IMR-90 (cell line): ENCODE data around the gene FOXO3. TPM values are rescaled to one million over a fixed set of nuclear protein-coding genes. Genes with fewer than 3 reads are reported as not detected.

ENCODE experiments used
- ATAC-seq: fragments of 200-7000 bp; cut with Tn5 transposase; 2 replicates; pipeline ENCODE4 v1.9.1; 2020; ENCODE audit warnings: low read depth, mild to moderate bottlenecking, moderate library complexity
- BruUV-seq: library from RNA; stranded (reverse); fragments of 400-500 nt; replicated peaks from 2 replicates; lab custom pipeline; 2021; lab: Mats Ljungman, UMichigan
- CTCF ChIA-PET: fragments of 300-600 bp; formaldehyde crosslinking; extraction: SDS; loops from one replicate; lab custom pipeline; 2021; ENCODE audit warnings: antibody characterized with exemption; lab: Yijun Ruan, JAX
- POLR2A ChIA-PET: fragments of 300-600 bp; sonication (Branson Sonifier 250); formaldehyde crosslinking; loops from one replicate; lab custom pipeline; 2022; ENCODE audit warnings: antibody characterized with exemption; ENCODE audit not compliant: unreplicated experiment; lab: Charles Lee
- DNase-seq: peaks from one replicate; pipeline ENCODE4 v3.0.0; 2013
- H2AFZ ChIP-seq: replicated peaks from 2 replicates; pipeline ENCODE3; 2013; ENCODE audit warnings: low read length, mild to moderate bottlenecking; ENCODE audit not compliant: poor library complexity
- H2AK5ac ChIP-seq: 2 replicates; pipeline ENCODE4 v1.6.1; 2013; ENCODE audit warnings: low read depth, low read length, inconsistent platforms
- H2AK9ac ChIP-seq: replicated peaks from 2 replicates; pipeline ENCODE3; 2013; ENCODE audit warnings: mild to moderate bottlenecking, low read depth, low read length, moderate library complexity; ENCODE audit not compliant: poor library complexity
- H2BK120ac ChIP-seq: 2 replicates; pipeline ENCODE4 v1.6.1; 2013; ENCODE audit warnings: low read depth, low read length, inconsistent platforms
- H2BK15ac ChIP-seq: 3 replicates; pipeline ENCODE4 v1.6.1; 2013; ENCODE audit warnings: low read depth, low read length, inconsistent platforms
- H2BK20ac ChIP-seq: 2 replicates; pipeline ENCODE4 v1.6.1; 2013; ENCODE audit warnings: low read depth, mild to moderate bottlenecking, inconsistent platforms, low read length, moderate library complexity
- H2BK5ac ChIP-seq: 2 replicates; pipeline ENCODE4 v1.6.1; 2013; ENCODE audit warnings: mild to moderate bottlenecking, low read depth, low read length, inconsistent platforms; ENCODE audit not compliant: poor library complexity, severe bottlenecking
- H3K14ac ChIP-seq: replicated peaks from 2 replicates; pipeline ENCODE4 v1.6.1; 2013; ENCODE audit warnings: low read depth, low read length, inconsistent platforms
- H3K18ac ChIP-seq: 2 replicates; pipeline ENCODE4 v1.6.1; 2013; ENCODE audit warnings: low read depth, low read length, control low read depth
- H3K23ac ChIP-seq: 2 replicates; pipeline ENCODE4 v1.6.1; 2013; ENCODE audit warnings: low read depth, low read length, inconsistent platforms
- H3K27ac ChIP-seq: 2 replicates; pipeline ENCODE4 v1.5.1; 2013; ENCODE audit warnings: mild to moderate bottlenecking, control low read depth, low read length; ENCODE audit not compliant: insufficient read depth
- H3K27me3 ChIP-seq: 2 replicates; pipeline ENCODE4 v1.6.1; 2013; ENCODE audit warnings: low read length; ENCODE audit not compliant: control insufficient read depth, insufficient read depth
- H3K36me3 ChIP-seq: 2 replicates; pipeline ENCODE4 v1.6.1; 2013; ENCODE audit warnings: low read length, mixed read lengths; ENCODE audit not compliant: control insufficient read depth, insufficient read depth
- H3K4ac ChIP-seq: 2 replicates; pipeline ENCODE4 v1.6.1; 2013; ENCODE audit warnings: low read depth, low read length, inconsistent platforms
- H3K4me1 ChIP-seq: 2 replicates; pipeline ENCODE4 v1.6.1; 2013; ENCODE audit warnings: low read length, mixed read lengths; ENCODE audit not compliant: control insufficient read depth, insufficient read depth
- H3K4me2 ChIP-seq: 2 replicates; pipeline ENCODE4 v1.6.1; 2013; ENCODE audit warnings: low read depth, mild to moderate bottlenecking, control low read depth, low read length, moderate library complexity
- H3K4me3 ChIP-seq: 2 replicates; pipeline ENCODE4 v1.5.1; 2013; ENCODE audit warnings: low read depth, mild to moderate bottlenecking, control low read depth, low read length, moderate library complexity; ENCODE audit not compliant: insufficient read depth
- H3K56ac ChIP-seq: 2 replicates; pipeline ENCODE4 v1.6.1; 2013; ENCODE audit warnings: low read length, inconsistent platforms; ENCODE audit not compliant: insufficient read depth; ENCODE audit errors: extremely low read depth
- H3K79me1 ChIP-seq, 2 experiments: 2 replicates each; pipeline ENCODE4 v1.6.1; 2013; ENCODE audit warnings: low read length in 2 of 2, inconsistent platforms in 1 of 2, low read depth in 1 of 2
- H3K9ac ChIP-seq: 2 replicates; pipeline ENCODE4 v1.6.1; 2013; ENCODE audit warnings: low read depth, low read length, control low read depth
- H3K9me1 ChIP-seq: 2 replicates; pipeline ENCODE4 v1.6.1; 2013; ENCODE audit warnings: low read length, inconsistent platforms; ENCODE audit not compliant: insufficient read depth
- H3K9me3 ChIP-seq: 2 replicates; pipeline ENCODE4 v1.6.1; 2013; ENCODE audit warnings: low read length; ENCODE audit not compliant: control insufficient read depth, insufficient read depth
- H4K20me1 ChIP-seq: 2 replicates; pipeline ENCODE4 v1.6.1; 2013; ENCODE audit warnings: low read length, inconsistent platforms; ENCODE audit not compliant: insufficient read depth
- H4K5ac ChIP-seq: 2 replicates; pipeline ENCODE4 v1.6.1; 2013; ENCODE audit warnings: mild to moderate bottlenecking, low read depth, low read length, control low read depth
- H4K8ac ChIP-seq, 2 experiments: 2 replicates each; pipeline ENCODE4 v1.6.1; 2013; ENCODE audit warnings: low read depth in 2 of 2, low read length in 2 of 2, control low read depth in 1 of 2, inconsistent platforms in 1 of 2
- H4K91ac ChIP-seq: 2 replicates; pipeline ENCODE4 v1.6.1; 2013; ENCODE audit warnings: low read depth, low read length, inconsistent platforms; ENCODE audit not compliant: insufficient read depth
- CEBPB ChIP-seq: IDR thresholded peaks from 2 replicates; pipeline ENCODE4 v1.6.1; 2012; ENCODE audit warnings: low read depth, low read length, improper control_type of control experiment
- CHD1 ChIP-seq: IDR thresholded peaks from 2 replicates; pipeline ENCODE4 v1.6.1; 2012; ENCODE audit warnings: low read depth, low read length, improper control_type of control experiment
- FOS ChIP-seq: fragments of 150-350 bp; IDR thresholded peaks from 2 replicates; pipeline ENCODE4 v1.6.1; 2016; ENCODE audit warnings: low read depth, low read length
- MAFK ChIP-seq: IDR thresholded peaks from 2 replicates; pipeline ENCODE4 v1.6.1; 2012; ENCODE audit warnings: low read depth, low read length, improper control_type of control experiment
- POLR2A ChIP-seq: IDR thresholded peaks from 2 replicates; pipeline ENCODE4 v1.6.1; 2012; ENCODE audit warnings: mild to moderate bottlenecking, low read depth, low read length
- SMC3 ChIP-seq: fragments of 150-350 bp; IDR thresholded peaks from 2 replicates; pipeline ENCODE4 v1.6.1; 2016; ENCODE audit warnings: low read depth, mild to moderate bottlenecking, antibody characterized with exemption, low read length, moderate library complexity
- USF2 ChIP-seq: fragments of 150-350 bp; IDR thresholded peaks from 2 replicates; pipeline ENCODE4 v1.6.1; 2017; ENCODE audit warnings: mild to moderate bottlenecking, antibody characterized with exemption, low read length, low read depth
- WGBS, 2 experiments: methylation state at CpG; one replicate each; pipeline versions ENCODE4 v1.1.5 to v1.1.7; 2013; ENCODE audit warnings: missing lambda C conversion rate in 2 of 2; ENCODE audit not compliant: insufficient read length in 1 of 2; ENCODE audit errors: extremely low coverage in 2 of 2; 5-methylcytosine and 5-hydroxymethylcytosine counted together
- dilution Hi-C: fragments of 300-500 bp; cut with HindIII; formaldehyde crosslinking; loops from one replicate; pipeline ENCODE4 v1.14.3; 2018; ENCODE audit warnings: low sequenced_read_pairs; ENCODE audit not compliant: unreplicated experiment
- in situ Hi-C: fragments of 300-500 bp; cut with MboI; formaldehyde crosslinking; loops from 3 replicates; pipeline ENCODE4 v1.14.3; 2019; ENCODE audit warnings: low sequenced_read_pairs, inconsistent platforms, mixed read lengths
- intact Hi-C: fragments of 100-400 bp; cut with micrococcal nuclease; formaldehyde crosslinking; loops from 2 replicates; pipeline ENCODE4 v1.10.0; 2022
- polyA plus RNA-seq, 3 experiments: library from polyadenylated mRNA; depleted of rRNA; stranded (reverse); fragments of >200 nt; gene quantifications; 2 replicates each; pipeline ENCODE4 v1.2.3, GENCODE V29; 2012; ENCODE audit warnings: low replicate concordance in 1 of 3
- total RNA-seq: library from RNA; depleted of rRNA; stranded (reverse); fragments of >200 nt; gene quantifications from 2 replicates; pipeline ENCODE4 v1.2.3, GENCODE V29; 2012

FOXO3 gene
- total and polyA plus RNA-seq, 2 of the 4 experiments (the other 2 are of a cell fraction): 17.5 to 38.7 TPM

DNA sequence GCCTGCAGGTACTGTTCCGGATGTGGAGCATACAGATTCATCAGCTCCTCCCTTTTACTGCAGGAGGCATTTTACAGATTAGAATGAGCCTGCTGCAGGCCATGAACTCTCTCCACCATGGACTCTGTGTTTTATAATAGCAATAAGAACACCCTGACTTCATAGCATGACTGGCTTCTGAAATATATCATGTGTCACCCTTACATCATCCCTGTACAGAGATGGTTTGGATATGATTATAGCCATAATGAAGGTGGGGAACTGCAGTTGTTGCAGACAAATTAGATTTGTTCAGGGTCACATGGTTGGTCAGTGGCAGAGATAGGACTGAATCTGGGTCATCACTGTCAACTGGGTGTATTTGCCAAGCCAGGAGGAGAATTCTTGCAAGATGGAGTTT is 100.7 kb downstream of the FOXO3 start:
- Histone ChIP-seq H3K27ac (no peak overlapping the region), H3K4me2 (0 out of 2 replicates have a peak overlapping the region, but pooled peaks have one; percentile 3), H3K4me1 (peaks cover 6% of the 10 kb centered on the region; the same call in 1 of the 2 replicates), H3K14ac (no peak overlapping the region), H2BK20ac (no peak overlapping the region; the same call in 1 of the 2 replicates), H2BK5ac (peak overlapping the region; percentile 29), H4K20me1 (peaks cover 41% of the 10 kb centered on the region), H3K4me3 (no peak overlapping the region), H3K79me1 (peaks cover 57 to 70% of the 10 kb centered on the region in 2 experiments), H3K36me3 (peaks cover 14% of the 10 kb centered on the region), H2BK15ac (no peak overlapping the region), H2BK120ac (no peak overlapping the region), H4K91ac (no peak overlapping the region), H4K5ac (no peak overlapping the region), H3K27me3 (no peaks in the 10 kb centered on the region), H3K9me1 (peaks cover 10% of the 10 kb centered on the region), H3K23ac (no peak overlapping the region), H3K9ac (no peak overlapping the region), H3K18ac (no peak overlapping the region), H2AK9ac (no peak overlapping the region), H3K4ac (no peak overlapping the region), H2AK5ac (no peak overlapping the region; the same call in 1 of the 2 replicates), H3K56ac (no peak overlapping the region), H3K9me3 (no peaks in the 10 kb centered on the region), H4K8ac (no peak overlapping the region), H2AFZ (no peak overlapping the region)
- no CpG with 5 or more reads among the region's 1 CpG for WGBS, 2 experiments
- DNase-seq (peak; percentile 82), ATAC-seq (peak; percentile 76)
- dilution Hi-C loops: no loop called here
- in situ Hi-C loops: no loop called here
- intact Hi-C loops: loop anchor here (10.0 kb wide), 1 partner anchor 413 kb away; no protein-coding TSS in a partner anchor
- ChIA-PET CTCF (no interaction called here), POLR2A (no interaction called here)
- TF ChIP-seq USF2 (peak; percentile 34; the same call in 1 of the 2 replicates), CHD1 (no peak), POLR2A (no peak), CEBPB (peak; percentile 59), SMC3 (no peak), MAFK (0 out of 2 replicates have a peak, but pooled peaks have one; percentile 0), FOS (0 out of 2 replicates have a peak, but pooled peaks have one; percentile 6)
- no TSS peak for BruUV-seq
